ENCODE measurements around the gene TMPRSS4. TPM values are rescaled to one million over a fixed set of nuclear protein-coding genes. Genes with fewer than 3 reads are reported as not detected.
"Not testable (repeated sequence)": the region's sequence is repeated elsewhere in the genome, so short reads cannot be mapped to it uniquely, and the experiment has no call there.

The TMPRSS4 gene
- total RNA-seq, 2 experiments from 2014 or later: not detected

DNA sequence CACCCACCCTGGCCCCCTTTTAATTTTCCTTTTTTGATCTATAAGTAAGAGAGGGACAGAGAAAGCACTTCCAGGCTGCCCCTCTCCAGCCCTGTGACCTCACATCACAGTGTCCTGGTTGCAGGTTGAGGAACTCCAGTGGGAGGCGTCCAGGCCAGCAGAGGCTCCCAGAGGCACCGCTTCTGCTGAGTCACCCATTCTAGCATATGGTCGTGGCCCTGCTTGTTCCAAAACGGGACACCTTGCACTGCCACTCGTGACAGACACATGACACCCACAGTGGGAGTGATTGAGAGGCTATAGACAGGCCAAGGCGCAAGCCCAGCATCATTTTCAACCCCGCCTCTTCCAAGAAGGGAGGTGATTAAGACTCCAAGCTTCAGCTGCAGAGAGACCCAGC lies 16.0 kb upstream of the TMPRSS4 start:
- Histone ChIP-seq H3K27me3 (ENCODE audit: control insufficient read depth in 1 of 2, insufficient read depth in 2 of 2, low read length in 2 of 2) (no peaks in the 10 kb centered on the region), H3K27ac (ENCODE audit: low read depth in 1 of 2, low read length in 2 of 2) (no peak overlapping the region), H3K9me3 (ENCODE audit: control insufficient read depth in 1 of 2, insufficient read depth in 1 of 2, low read length in 2 of 2) (no peaks in the 10 kb centered on the region), H3K36me3 (ENCODE audit: insufficient read depth, low read length) (no peaks in the 10 kb centered on the region), H3K4me3 (ENCODE audit: low read length) (no peak overlapping the region), H3K4me1 (ENCODE audit: insufficient read depth, low read length) (no peaks in the 10 kb centered on the region)
- Mint-ChIP-seq H3K4me3 (no peak overlapping the region), H3K27ac (no peak overlapping the region), H3K36me3 (ENCODE audit: low read depth) (no peaks in the 10 kb centered on the region), H3K4me1 (ENCODE audit: low read depth) (no peaks in the 10 kb centered on the region), H3K27me3 (no peaks in the 10 kb centered on the region), H3K9me3 (no peaks in the 10 kb centered on the region)
- ChIA-PET POLR2A (no interaction called here), CTCF (interaction anchor here (1.0 to 1.9 kb wide), 2 partner anchors 8 to 114 kb away, joined by 4 read pairs; no protein-coding TSS in a partner anchor)
- ATAC-seq (ENCODE audit: poor library complexity): no peak
- peak in 1 of 14 experiments; percentile 15 for DNase-seq
- TF ChIP-seq, protein P1, sequence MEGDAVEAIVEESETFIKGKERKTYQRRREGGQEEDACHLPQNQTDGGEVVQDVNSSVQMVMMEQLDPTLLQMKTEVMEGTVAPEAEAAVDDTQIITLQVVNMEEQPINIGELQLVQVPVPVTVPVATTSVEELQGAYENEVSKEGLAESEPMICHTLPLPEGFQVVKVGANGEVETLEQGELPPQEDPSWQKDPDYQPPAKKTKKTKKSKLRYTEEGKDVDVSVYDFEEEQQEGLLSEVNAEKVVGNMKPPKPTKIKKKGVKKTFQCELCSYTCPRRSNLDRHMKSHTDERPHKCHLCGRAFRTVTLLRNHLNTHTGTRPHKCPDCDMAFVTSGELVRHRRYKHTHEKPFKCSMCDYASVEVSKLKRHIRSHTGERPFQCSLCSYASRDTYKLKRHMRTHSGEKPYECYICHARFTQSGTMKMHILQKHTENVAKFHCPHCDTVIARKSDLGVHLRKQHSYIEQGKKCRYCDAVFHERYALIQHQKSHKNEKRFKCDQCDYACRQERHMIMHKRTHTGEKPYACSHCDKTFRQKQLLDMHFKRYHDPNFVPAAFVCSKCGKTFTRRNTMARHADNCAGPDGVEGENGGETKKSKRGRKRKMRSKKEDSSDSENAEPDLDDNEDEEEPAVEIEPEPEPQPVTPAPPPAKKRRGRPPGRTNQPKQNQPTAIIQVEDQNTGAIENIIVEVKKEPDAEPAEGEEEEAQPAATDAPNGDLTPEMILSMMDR (IDR thresholded peaks at IDR 0.05): no peak
- intact Hi-C loops (cut with DNase I, micrococcal nuclease): no loop called here

GRCh38 chr11:118061586-118062125 lies 15.2 kb upstream of the TMPRSS4 start:
- Mint-ChIP-seq H3K4me1 (ENCODE audit: low read depth) (no peaks in the 10 kb centered on the region), H3K9me3 (no peaks in the 10 kb centered on the region), H3K27me3 (peaks cover 5% of the 10 kb centered on the region), H3K4me3 (no peak overlapping the region), H3K27ac (no peak overlapping the region), H3K36me3 (ENCODE audit: low read depth) (no peaks in the 10 kb centered on the region)
- TF ChIP-seq, protein P1 (IDR thresholded peaks at IDR 0.05): no peak
- Histone ChIP-seq H3K27me3 (ENCODE audit: control insufficient read depth in 1 of 2, insufficient read depth in 2 of 2, low read length in 2 of 2) (no peaks in the 10 kb centered on the region), H3K9me3 (ENCODE audit: control insufficient read depth in 1 of 2, insufficient read depth in 1 of 2, low read length in 2 of 2) (no peaks in the 10 kb centered on the region), H3K4me3 (ENCODE audit: low read length) (no peak overlapping the region), H3K4me1 (ENCODE audit: insufficient read depth, low read length) (no peaks in the 10 kb centered on the region), H3K36me3 (ENCODE audit: insufficient read depth, low read length) (no peaks in the 10 kb centered on the region), H3K27ac (ENCODE audit: low read depth in 1 of 2, low read length in 2 of 2) (no peak overlapping the region)
- ChIA-PET POLR2A (no interaction called here), CTCF (interaction anchor here (1.0 to 1.9 kb wide), 2 partner anchors 8 to 115 kb away, joined by 4 read pairs; no protein-coding TSS in a partner anchor)
- ATAC-seq (ENCODE audit: poor library complexity): no peak
- DNase-seq: peak in 1 of 14 experiments; percentile 15
- intact Hi-C loops (cut with DNase I, micrococcal nuclease): no loop called here

GRCh38 chr11:118062181-118062580 lies 14.7 kb upstream of the TMPRSS4 start:
- H3K9me3 Mint-ChIP-seq; H3K27ac Mint-ChIP-seq; H3K36me3 Mint-ChIP-seq (ENCODE audit: low read depth); ATAC-seq (ENCODE audit: poor library complexity); H3K36me3 ChIP-seq (ENCODE audit: insufficient read depth, low read length); H3K4me3 Mint-ChIP-seq; CTCF ChIA-PET; H3K27me3 Mint-ChIP-seq; H3K27me3 ChIP-seq (ENCODE audit: control insufficient read depth in 1 of 2, insufficient read depth in 2 of 2, low read length in 2 of 2); H3K27ac ChIP-seq (ENCODE audit: low read depth in 1 of 2, low read length in 2 of 2); H3K4me1 ChIP-seq (ENCODE audit: insufficient read depth, low read length); POLR2A ChIA-PET; H3K9me3 ChIP-seq (ENCODE audit: control insufficient read depth in 1 of 2, insufficient read depth in 1 of 2, low read length in 2 of 2); H3K4me1 Mint-ChIP-seq (ENCODE audit: low read depth); intact Hi-C loops (cut with DNase I, micrococcal nuclease); H3K4me3 ChIP-seq (ENCODE audit: low read length): not testable (repeated sequence)
- DNase-seq: peak in 1 of 14 experiments; percentile 14

GRCh38 chr11:118062631-118063030 lies 14.2 kb upstream of the TMPRSS4 start:
- H3K9me3 ChIP-seq (ENCODE audit: control insufficient read depth in 1 of 2, insufficient read depth in 1 of 2, low read length in 2 of 2); ATAC-seq (ENCODE audit: poor library complexity); H3K4me3 Mint-ChIP-seq; H3K27me3 ChIP-seq (ENCODE audit: control insufficient read depth in 1 of 2, insufficient read depth in 2 of 2, low read length in 2 of 2); H3K27me3 Mint-ChIP-seq; H3K4me1 Mint-ChIP-seq (ENCODE audit: low read depth); H3K27ac ChIP-seq (ENCODE audit: low read depth in 1 of 2, low read length in 2 of 2); H3K36me3 ChIP-seq (ENCODE audit: insufficient read depth, low read length); DNase-seq; CTCF ChIA-PET; POLR2A ChIA-PET; H3K36me3 Mint-ChIP-seq (ENCODE audit: low read depth); H3K4me1 ChIP-seq (ENCODE audit: insufficient read depth, low read length); H3K27ac Mint-ChIP-seq; intact Hi-C loops (cut with DNase I, micrococcal nuclease); H3K4me3 ChIP-seq (ENCODE audit: low read length); H3K9me3 Mint-ChIP-seq: not testable (repeated sequence)

All from CD4-positive, alpha-beta T cell (primary cell).